Lower leg skin (tissue), 3 donors: Measurements from ENCODE around the gene FBXW8.

Experiments used
- CTCF ChIP-seq, 3 donors: fragments of 450-650 bp; IDR thresholded peaks; one replicate each; pipeline ENCODE4 v1.5.1; 2016; ENCODE audit warnings: antibody characterized with exemption in 3 of 3, mild to moderate bottlenecking in 3 of 3, moderate library complexity in 2 of 3
- POLR2A ChIP-seq, 2 donors: fragments of 450-650 bp; IDR thresholded peaks; one replicate each; pipeline ENCODE4 v1.6.1; 2016 to 2017; ENCODE audit warnings: antibody characterized with exemption in 2 of 2, mild to moderate bottlenecking in 1 of 2, moderate library complexity in 1 of 2

DNA sequence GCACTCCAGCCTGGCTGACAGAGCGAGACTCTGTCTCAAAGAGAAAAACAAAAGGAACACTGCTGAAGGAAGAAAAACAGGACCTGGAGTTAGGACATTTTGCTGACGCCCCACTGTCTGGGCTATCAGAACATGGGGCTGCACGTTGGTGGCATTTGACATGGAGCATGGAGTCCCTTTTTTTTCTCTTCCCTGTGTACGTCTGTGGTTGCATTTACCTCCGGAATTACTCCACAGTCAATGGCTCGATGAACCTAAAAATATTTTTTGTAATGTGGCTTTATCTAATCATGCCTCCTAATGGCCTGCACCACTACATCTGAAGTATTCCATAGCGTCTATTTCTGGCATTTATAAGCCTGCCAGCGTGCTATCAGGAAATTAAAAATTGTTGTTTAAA, 157.7 kb downstream of the FBXW8 start:
- TF ChIP-seq CTCF (IDR thresholded peaks at IDR 0.05), result no peak
- no peak for TF ChIP-seq POLR2A (IDR thresholded peaks at IDR 0.05)
